Measurements from ENCODE around the gene XXYLT1. TPM values are rescaled to one million over a fixed set of nuclear protein-coding genes. Genes with fewer than 3 reads are reported as not detected.

Gene XXYLT1
- total RNA-seq, 1 donor from 2014 or later: 41.1 TPM

- Mint-ChIP-seq H3K9me3 (no peaks in the 10 kb centered on the region), H3K36me3 (ENCODE audit: low read depth) (no peaks in the 10 kb centered on the region), H3K27ac (ENCODE audit: unreplicated experiment) (no peak overlapping the region), H3K4me1 (no peaks in the 10 kb centered on the region), H3K27me3 (ENCODE audit: low read depth) (no peaks in the 10 kb centered on the region), H3K4me3 (no peak overlapping the region)
- no peak for TF ChIP-seq CTCF (conservative IDR thresholded peaks at IDR 0.05)
- no peak for DNase-seq (ENCODE audit: low read depth, low spot score)
Observed at GRCh38 chr3:195129072-195129643, 141.8 kb downstream of the XXYLT1 start.

GRCh38 chr3:195128255-195129071 lies 142.5 kb downstream of the XXYLT1 start:
- DNase-seq (ENCODE audit: low read depth, low spot score): no peak
- TF ChIP-seq CTCF (conservative IDR thresholded peaks at IDR 0.05): no peak
- Mint-ChIP-seq H3K4me3 (no peak overlapping the region), H3K9me3 (no peaks in the 10 kb centered on the region), H3K27ac (ENCODE audit: unreplicated experiment) (peak overlapping the region; percentile 48), H3K27me3 (ENCODE audit: low read depth) (no peaks in the 10 kb centered on the region), H3K4me1 (no peaks in the 10 kb centered on the region), H3K36me3 (ENCODE audit: low read depth) (no peaks in the 10 kb centered on the region)

GRCh38 chr3:195126056-195126605 lies 144.8 kb downstream of the XXYLT1 start:
- Mint-ChIP-seq H3K27ac (ENCODE audit: unreplicated experiment) (no peak overlapping the region), H3K4me3 (no peak overlapping the region), H3K4me1 (no peaks in the 10 kb centered on the region), H3K9me3 (no peaks in the 10 kb centered on the region), H3K36me3 (ENCODE audit: low read depth) (no peaks in the 10 kb centered on the region), H3K27me3 (ENCODE audit: low read depth) (no peaks in the 10 kb centered on the region)
- TF ChIP-seq CTCF (conservative IDR thresholded peaks at IDR 0.05): no peak
- DNase-seq (ENCODE audit: low read depth, low spot score): no peak

GRCh38 chr3:195125646-195126045 lies 145.3 kb downstream of the XXYLT1 start:
- no peak overlapping the region for H3K27ac Mint-ChIP-seq (ENCODE audit: unreplicated experiment)
- TF ChIP-seq CTCF (conservative IDR thresholded peaks at IDR 0.05): no peak
- H3K36me3 Mint-ChIP-seq (ENCODE audit: low read depth): no peaks in the 10 kb centered on the region
- no peaks in the 10 kb centered on the region for H3K27me3 Mint-ChIP-seq (ENCODE audit: low read depth)
- no peaks in the 10 kb centered on the region for H3K4me1 Mint-ChIP-seq
- no peak overlapping the region for H3K4me3 Mint-ChIP-seq
- DNase-seq (ENCODE audit: low read depth, low spot score): no peak
- no peaks in the 10 kb centered on the region for H3K9me3 Mint-ChIP-seq

GRCh38 chr3:195124378-195124992 lies 146.5 kb downstream of the XXYLT1 start:
- H3K9me3 Mint-ChIP-seq: no peaks in the 10 kb centered on the region
- H3K27me3 Mint-ChIP-seq (ENCODE audit: low read depth): no peaks in the 10 kb centered on the region
- H3K36me3 Mint-ChIP-seq (ENCODE audit: low read depth): no peaks in the 10 kb centered on the region
- peaks cover 6% of the 10 kb centered on the region for H3K4me1 Mint-ChIP-seq
- H3K27ac Mint-ChIP-seq (ENCODE audit: unreplicated experiment): peak overlapping the region; percentile 61
- no peak for TF ChIP-seq CTCF (conservative IDR thresholded peaks at IDR 0.05)
- no peak for DNase-seq (ENCODE audit: low read depth, low spot score)
- H3K4me3 Mint-ChIP-seq: no peak overlapping the region
